MM.1S (cell line): Measurements from ENCODE around the gene ZNF471.

Source experiments
- DNase-seq: peaks from one replicate; pipeline ENCODE4 v3.0.0-alpha.2; 2015
- H2AFZ ChIP-seq: fragments of 300-600 bp; sonication (generic); 2 replicates; pipeline ENCODE4 v1.6.0; 2016; ENCODE audit warnings: antibody characterized with exemption, low read length
- H3F3A ChIP-seq: fragments of 300-600 bp; sonication (generic); 2 replicates; pipeline ENCODE4 v1.6.1; 2016; ENCODE audit warnings: mild to moderate bottlenecking, antibody characterized with exemption, low read length, moderate library complexity, mixed read lengths; ENCODE audit not compliant: insufficient read depth
- H3K27ac ChIP-seq: fragments of 300-600 bp; sonication (generic); 2 replicates; pipeline ENCODE4 v1.5.1; 2016; ENCODE audit warnings: mild to moderate bottlenecking, low read length
- H3K27me3 ChIP-seq: fragments of 300-600 bp; sonication (generic); replicated peaks from 2 replicates; pipeline ENCODE4 v1.6.0; 2016; ENCODE audit warnings: low read length; ENCODE audit not compliant: insufficient read depth
- H3K36me3 ChIP-seq: fragments of 300-600 bp; sonication (generic); replicated peaks from 2 replicates; pipeline ENCODE4 v1.6.1; 2016; ENCODE audit warnings: mild to moderate bottlenecking, low read length, mixed read lengths; ENCODE audit not compliant: insufficient read depth
- H3K4me1 ChIP-seq: fragments of 300-600 bp; sonication (generic); 2 replicates; pipeline ENCODE4 v1.6.1; 2016; ENCODE audit warnings: low read length, mixed read lengths
- H3K4me2 ChIP-seq: fragments of 300-600 bp; sonication (generic); 2 replicates; pipeline ENCODE4 v1.6.0; 2016; ENCODE audit warnings: low read depth, low read length
- H3K4me3 ChIP-seq: fragments of 300-600 bp; sonication (generic); 2 replicates; pipeline ENCODE4 v1.5.1; 2016; ENCODE audit warnings: low read length, mixed read lengths
- H3K79me2 ChIP-seq: fragments of 300-600 bp; sonication (generic); 2 replicates; pipeline ENCODE4 v1.6.1; 2016; ENCODE audit warnings: mixed run types, low read length, mixed read lengths
- H3K9ac ChIP-seq: fragments of 300-600 bp; sonication (generic); 2 replicates; pipeline ENCODE4 v1.6.1; 2016; ENCODE audit warnings: low read length, mixed read lengths
- H3K9me2 ChIP-seq: fragments of 300-600 bp; sonication (generic); replicated peaks from 2 replicates; pipeline ENCODE4 v1.6.1; 2016; ENCODE audit warnings: mild to moderate bottlenecking, low read length, mixed read lengths; ENCODE audit not compliant: insufficient read depth
- H3K9me3 ChIP-seq: fragments of 300-600 bp; sonication (generic); replicated peaks from 2 replicates; pipeline ENCODE4 v1.6.1; 2016; ENCODE audit warnings: mild to moderate bottlenecking, low read length, mixed read lengths; ENCODE audit not compliant: insufficient read depth
- H4K20me1 ChIP-seq: fragments of 300-600 bp; sonication (generic); 2 replicates; pipeline ENCODE4 v1.6.1; 2016; ENCODE audit warnings: mild to moderate bottlenecking, low read length, moderate library complexity, mixed read lengths; ENCODE audit not compliant: insufficient read depth
- EZH2 ChIP-seq: fragments of 300-600 bp; sonication (generic); optimal IDR thresholded peaks from 2 replicates; pipeline ENCODE3; 2017; ENCODE audit warnings: low read depth, mild to moderate bottlenecking, antibody characterized with exemption, low read length, mixed read lengths
- EZH2phosphoT487 ChIP-seq: fragments of 300-600 bp; sonication (generic); IDR thresholded peaks from 2 replicates; pipeline ENCODE4 v1.6.1; 2018; ENCODE audit warnings: antibody characterized with exemption, low read length
- TF ChIP-seq, protein P1 (sequence below): fragments of 300-600 bp; sonication (generic); IDR thresholded peaks from 2 replicates; pipeline ENCODE4 v1.5.1; 2016; ENCODE audit warnings: antibody characterized with exemption, low read length, mixed read lengths

The ZNF471 gene

DNA sequence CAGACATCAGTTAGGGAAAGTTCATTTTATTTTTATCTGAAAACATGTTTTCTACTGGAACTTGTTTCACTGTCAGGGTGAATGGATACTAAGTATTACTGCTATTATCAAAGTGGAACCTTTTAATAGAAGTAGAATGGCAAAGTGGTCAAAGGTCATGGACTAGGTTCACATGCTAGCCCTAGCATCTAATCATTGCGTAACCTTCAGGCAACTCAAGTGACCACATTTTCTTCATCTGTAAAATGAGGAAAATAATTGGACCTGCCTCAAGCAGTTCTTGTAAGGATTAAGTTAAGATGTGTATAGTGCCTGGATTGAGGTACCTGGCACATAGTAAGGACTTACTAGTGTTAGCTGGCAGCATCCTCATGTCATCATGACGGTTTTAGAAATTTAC, 36.1 kb downstream of the ZNF471 start:
- TF ChIP-seq, protein P1, sequence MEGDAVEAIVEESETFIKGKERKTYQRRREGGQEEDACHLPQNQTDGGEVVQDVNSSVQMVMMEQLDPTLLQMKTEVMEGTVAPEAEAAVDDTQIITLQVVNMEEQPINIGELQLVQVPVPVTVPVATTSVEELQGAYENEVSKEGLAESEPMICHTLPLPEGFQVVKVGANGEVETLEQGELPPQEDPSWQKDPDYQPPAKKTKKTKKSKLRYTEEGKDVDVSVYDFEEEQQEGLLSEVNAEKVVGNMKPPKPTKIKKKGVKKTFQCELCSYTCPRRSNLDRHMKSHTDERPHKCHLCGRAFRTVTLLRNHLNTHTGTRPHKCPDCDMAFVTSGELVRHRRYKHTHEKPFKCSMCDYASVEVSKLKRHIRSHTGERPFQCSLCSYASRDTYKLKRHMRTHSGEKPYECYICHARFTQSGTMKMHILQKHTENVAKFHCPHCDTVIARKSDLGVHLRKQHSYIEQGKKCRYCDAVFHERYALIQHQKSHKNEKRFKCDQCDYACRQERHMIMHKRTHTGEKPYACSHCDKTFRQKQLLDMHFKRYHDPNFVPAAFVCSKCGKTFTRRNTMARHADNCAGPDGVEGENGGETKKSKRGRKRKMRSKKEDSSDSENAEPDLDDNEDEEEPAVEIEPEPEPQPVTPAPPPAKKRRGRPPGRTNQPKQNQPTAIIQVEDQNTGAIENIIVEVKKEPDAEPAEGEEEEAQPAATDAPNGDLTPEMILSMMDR, result no peak
- no peak for TF ChIP-seq EZH2
- no peaks in the 10 kb centered on the region for H3K9me2 ChIP-seq
- no peaks in the 10 kb centered on the region for H3K27me3 ChIP-seq
- H2AFZ ChIP-seq, result no peak overlapping the region
- H3K4me1 ChIP-seq, result no peaks in the 10 kb centered on the region
- no peaks in the 10 kb centered on the region for H3F3A ChIP-seq
- no peaks in the 10 kb centered on the region for H3K79me2 ChIP-seq
- H3K27ac ChIP-seq, result no peak overlapping the region
- H3K9me3 ChIP-seq, result no peaks in the 10 kb centered on the region
- no peaks in the 10 kb centered on the region for H4K20me1 ChIP-seq
- no peaks in the 10 kb centered on the region for H3K36me3 ChIP-seq
- no peak for DNase-seq
- no peak overlapping the region for H3K9ac ChIP-seq
- H3K4me3 ChIP-seq, result no peak overlapping the region
- H3K4me2 ChIP-seq, result no peak overlapping the region

GRCh38 chr19:56547535-56547934, 39.9 kb downstream of the ZNF471 start:
- Histone ChIP-seq H3F3A (no peaks in the 10 kb centered on the region), H2AFZ (no peak overlapping the region), H3K9me2 (no peaks in the 10 kb centered on the region), H3K9ac (no peak overlapping the region), H3K27me3 (no peaks in the 10 kb centered on the region), H3K36me3 (no peaks in the 10 kb centered on the region), H3K27ac (no peak overlapping the region), H3K4me2 (no peak overlapping the region), H3K9me3 (no peaks in the 10 kb centered on the region), H3K4me1 (no peaks in the 10 kb centered on the region), H4K20me1 (no peaks in the 10 kb centered on the region), H3K4me3 (no peak overlapping the region), H3K79me2 (no peaks in the 10 kb centered on the region)
- TF ChIP-seq, protein P1, result peak; percentile 50
- TF ChIP-seq EZH2phosphoT487, result no peak
- DNase-seq, result no peak

GRCh38 chr19:56554272-56554869, 46.7 kb downstream of the ZNF471 start:
- no peaks in the 10 kb centered on the region for H3K79me2 ChIP-seq
- no peaks in the 10 kb centered on the region for H3F3A ChIP-seq
- H3K9me2 ChIP-seq, result no peaks in the 10 kb centered on the region
- no peak overlapping the region for H3K4me3 ChIP-seq
- TF ChIP-seq EZH2 (no peak), EZH2phosphoT487 (no peak)
- TF ChIP-seq, protein P1, result no peak
- H3K9ac ChIP-seq, result no peak overlapping the region
- no peak overlapping the region for H2AFZ ChIP-seq
- no peaks in the 10 kb centered on the region for H3K36me3 ChIP-seq
- H3K27ac ChIP-seq, result no peak overlapping the region
- H3K4me2 ChIP-seq, result no peak overlapping the region
- H3K4me1 ChIP-seq, result no peaks in the 10 kb centered on the region
- no peaks in the 10 kb centered on the region for H3K27me3 ChIP-seq
- no peaks in the 10 kb centered on the region for H3K9me3 ChIP-seq
- DNase-seq, result no peak
- no peaks in the 10 kb centered on the region for H4K20me1 ChIP-seq
